Spleen (tissue), 7 donors: ENCODE results near the gene KLHL22.

Experiments
- POLR2A ChIP-seq, 3 donors: fragments of 450-650 bp; IDR thresholded peaks; one replicate each; pipeline ENCODE4 v1.5.1; 2017; ENCODE audit warnings: antibody characterized with exemption in 3 of 3, mild to moderate bottlenecking in 1 of 3
- TF ChIP-seq, protein P1 (sequence below), 11 experiments: fragments of 200-600 bp in 7 of 11; fragments of 450-650 bp in 4 of 11; sonication (generic) in 4 of 11; IDR thresholded peaks in 8 of 11; conservative IDR thresholded peaks in 3 of 11; 1 replicate in 7 of 11; 2 replicates in 4 of 11; pipeline versions ENCODE4 v1.4.0 to v1.8.0; 2016 to 2021; ENCODE audit warnings: antibody characterized with exemption in 11 of 11, inconsistent platforms in 4 of 11, mild to moderate bottlenecking in 1 of 11
- donor health status: DM: no; HTN: no; CAD: no; lungs with moderate emphysema.
- donor health status: DM: no; HTN: no; CAD: no.
- donor health status: DM: no; HTN: no; CAD: no.

GRCh38 chr22:20453222-20453621 is 42.4 kb downstream of the KLHL22 start:
- TF ChIP-seq, protein P1, sequence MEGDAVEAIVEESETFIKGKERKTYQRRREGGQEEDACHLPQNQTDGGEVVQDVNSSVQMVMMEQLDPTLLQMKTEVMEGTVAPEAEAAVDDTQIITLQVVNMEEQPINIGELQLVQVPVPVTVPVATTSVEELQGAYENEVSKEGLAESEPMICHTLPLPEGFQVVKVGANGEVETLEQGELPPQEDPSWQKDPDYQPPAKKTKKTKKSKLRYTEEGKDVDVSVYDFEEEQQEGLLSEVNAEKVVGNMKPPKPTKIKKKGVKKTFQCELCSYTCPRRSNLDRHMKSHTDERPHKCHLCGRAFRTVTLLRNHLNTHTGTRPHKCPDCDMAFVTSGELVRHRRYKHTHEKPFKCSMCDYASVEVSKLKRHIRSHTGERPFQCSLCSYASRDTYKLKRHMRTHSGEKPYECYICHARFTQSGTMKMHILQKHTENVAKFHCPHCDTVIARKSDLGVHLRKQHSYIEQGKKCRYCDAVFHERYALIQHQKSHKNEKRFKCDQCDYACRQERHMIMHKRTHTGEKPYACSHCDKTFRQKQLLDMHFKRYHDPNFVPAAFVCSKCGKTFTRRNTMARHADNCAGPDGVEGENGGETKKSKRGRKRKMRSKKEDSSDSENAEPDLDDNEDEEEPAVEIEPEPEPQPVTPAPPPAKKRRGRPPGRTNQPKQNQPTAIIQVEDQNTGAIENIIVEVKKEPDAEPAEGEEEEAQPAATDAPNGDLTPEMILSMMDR (IDR thresholded peaks at IDR 0.05 in 8 of 11, conservative IDR thresholded peaks at IDR 0.05 in 3 of 11) = no peak
- TF ChIP-seq POLR2A (IDR thresholded peaks at IDR 0.05) = no peak
